AG10803 (cell line): Measurements from ENCODE around the gene FEM1C.

ENCODE experiments used
- DNase-seq: peaks from one replicate; pipeline ENCODE4 v3.0.0; 2010; ENCODE audit warnings: low read depth
- H3K4me3 ChIP-seq: 2 replicates; pipeline ENCODE4 v1.5.1; 2011; ENCODE audit warnings: mild to moderate bottlenecking, low read length, control low read depth
- CTCF ChIP-seq: conservative IDR thresholded peaks from 2 replicates; pipeline ENCODE4 v1.5.1; 2011; ENCODE audit warnings: mild to moderate bottlenecking, low read length, control low read depth, inconsistent platforms

The FEM1C gene, protein sequence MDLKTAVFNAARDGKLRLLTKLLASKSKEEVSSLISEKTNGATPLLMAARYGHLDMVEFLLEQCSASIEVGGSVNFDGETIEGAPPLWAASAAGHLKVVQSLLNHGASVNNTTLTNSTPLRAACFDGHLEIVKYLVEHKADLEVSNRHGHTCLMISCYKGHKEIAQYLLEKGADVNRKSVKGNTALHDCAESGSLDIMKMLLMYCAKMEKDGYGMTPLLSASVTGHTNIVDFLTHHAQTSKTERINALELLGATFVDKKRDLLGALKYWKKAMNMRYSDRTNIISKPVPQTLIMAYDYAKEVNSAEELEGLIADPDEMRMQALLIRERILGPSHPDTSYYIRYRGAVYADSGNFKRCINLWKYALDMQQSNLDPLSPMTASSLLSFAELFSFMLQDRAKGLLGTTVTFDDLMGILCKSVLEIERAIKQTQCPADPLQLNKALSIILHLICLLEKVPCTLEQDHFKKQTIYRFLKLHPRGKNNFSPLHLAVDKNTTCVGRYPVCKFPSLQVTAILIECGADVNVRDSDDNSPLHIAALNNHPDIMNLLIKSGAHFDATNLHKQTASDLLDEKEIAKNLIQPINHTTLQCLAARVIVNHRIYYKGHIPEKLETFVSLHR

DNA sequence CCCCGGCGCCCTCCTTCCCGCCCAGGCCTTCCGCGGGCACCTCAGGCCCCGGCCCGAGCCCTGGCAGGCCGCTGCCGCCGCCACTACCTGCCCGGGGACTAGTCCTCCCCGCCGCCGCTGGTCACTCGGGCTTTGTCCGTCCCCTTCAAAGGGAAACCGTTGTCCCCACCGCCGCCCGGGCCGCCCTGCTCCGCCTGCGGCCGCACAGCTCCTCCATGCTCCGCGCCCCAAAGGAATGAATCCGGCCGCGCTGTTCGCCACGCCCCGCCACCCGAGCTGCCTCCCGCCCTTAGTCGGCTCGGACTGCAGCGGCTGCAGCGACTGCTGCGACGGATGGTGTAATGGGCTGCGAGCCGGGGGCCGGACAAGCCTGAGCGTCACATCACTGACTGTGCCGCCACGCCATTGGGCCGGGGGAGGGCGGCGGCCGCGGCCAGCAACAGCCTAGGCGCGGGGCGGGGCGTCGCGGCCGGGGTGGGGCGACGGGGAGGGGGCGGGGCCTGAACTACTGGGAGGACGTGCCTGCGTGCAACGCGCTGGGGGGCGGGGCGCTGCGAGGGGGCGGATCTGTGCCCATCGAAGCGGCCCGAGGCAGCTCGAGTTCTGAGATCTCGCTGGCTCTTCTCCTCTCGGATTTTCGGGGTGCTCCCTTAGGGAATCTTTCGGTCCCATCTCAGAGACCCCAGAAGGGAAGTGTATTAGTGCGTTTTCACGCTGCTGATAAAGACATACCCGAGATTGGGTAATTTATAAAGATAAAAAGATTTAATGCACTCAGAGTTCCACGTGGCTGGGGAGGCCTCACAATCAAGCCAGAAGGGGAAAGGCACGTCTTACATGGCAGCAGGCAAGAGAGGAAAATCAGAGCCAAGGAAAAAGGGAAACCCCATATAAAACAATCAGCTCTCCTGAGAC, at the start of gene FEM1C:
FEM1C (minus strand) TSS at position 340 of the 915 bp plus-strand sequence. CDS start 1,282 bp downstream, outside the sequence.
- no peak for TF ChIP-seq CTCF
- peak within 1 kb of the TSS; percentile 80 for H3K4me3 ChIP-seq
- peak; percentile 98 for DNase-seq

DNA sequence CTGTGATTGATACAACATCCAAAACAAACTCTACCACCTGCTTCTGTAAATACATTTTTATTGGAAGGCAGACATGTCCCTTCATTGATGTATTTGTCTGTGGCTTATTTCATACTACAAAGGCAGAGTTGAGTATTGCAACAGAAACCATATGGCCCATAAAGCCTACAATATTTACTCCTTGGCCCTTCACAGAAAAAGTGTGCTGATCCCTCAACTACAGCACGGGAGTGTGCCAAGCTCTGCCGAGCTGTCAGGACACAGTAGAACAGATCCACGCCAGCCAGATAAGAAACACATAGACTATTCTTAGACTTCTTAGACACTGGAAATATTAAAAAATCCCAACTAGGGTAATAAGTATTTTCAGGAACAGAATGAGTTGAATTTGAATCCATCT, 44.5 kb upstream of the FEM1C start:
- no peak for DNase-seq
- no peak for TF ChIP-seq CTCF

DNA sequence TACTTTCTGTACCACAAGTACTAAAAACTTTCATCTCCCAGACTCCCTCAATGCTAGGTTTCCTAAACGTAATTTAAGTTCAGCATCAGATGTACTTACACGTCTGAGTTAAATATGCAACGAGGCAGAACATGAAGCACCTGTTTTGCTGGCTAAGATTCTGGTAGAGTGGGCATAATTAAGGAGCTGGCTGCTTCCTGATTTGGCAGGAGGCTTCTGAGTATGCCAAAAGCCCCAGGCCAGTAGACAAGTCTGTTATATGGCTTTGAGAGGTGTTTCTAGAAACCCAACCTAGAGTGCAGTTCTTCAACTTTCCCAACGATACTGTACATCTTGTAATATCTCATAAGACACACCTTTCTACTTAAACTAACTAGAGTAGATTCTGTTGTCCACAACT, 44.1 kb upstream of the FEM1C start:
- TF ChIP-seq CTCF = no peak
- no peak for DNase-seq
- no peak overlapping the region for H3K4me3 ChIP-seq

More for the DNA sequence above, 44.5 kb upstream of the FEM1C start:
- H3K4me3 ChIP-seq = no peak overlapping the region

- TF ChIP-seq CTCF = peak; percentile 58
- no peak overlapping the region for H3K4me3 ChIP-seq
- peak; percentile 56 for DNase-seq
Measured at GRCh38 chr5:115586525-115587146, 42.1 kb upstream of the FEM1C start.

DNA sequence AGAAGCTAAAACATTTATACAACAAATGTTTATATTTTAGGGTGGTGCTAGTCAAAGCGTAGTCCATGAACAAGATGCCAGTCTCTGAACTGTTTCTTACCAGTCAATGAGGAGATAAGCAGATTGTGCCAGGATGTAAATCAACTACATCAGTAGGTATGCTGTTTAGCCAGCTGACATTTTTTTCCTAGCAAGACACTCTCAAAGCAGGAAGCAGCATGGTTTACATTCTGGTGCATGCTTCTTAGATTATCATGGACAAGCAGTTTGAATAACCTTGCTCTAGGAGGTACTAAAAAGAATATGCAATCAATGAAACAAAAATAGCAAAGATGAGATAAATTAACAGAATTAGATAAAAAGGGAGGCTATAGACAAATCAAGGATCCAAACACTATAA, 40.7 kb upstream of the FEM1C start:
- TF ChIP-seq CTCF = no peak
- no peak for DNase-seq

DNA sequence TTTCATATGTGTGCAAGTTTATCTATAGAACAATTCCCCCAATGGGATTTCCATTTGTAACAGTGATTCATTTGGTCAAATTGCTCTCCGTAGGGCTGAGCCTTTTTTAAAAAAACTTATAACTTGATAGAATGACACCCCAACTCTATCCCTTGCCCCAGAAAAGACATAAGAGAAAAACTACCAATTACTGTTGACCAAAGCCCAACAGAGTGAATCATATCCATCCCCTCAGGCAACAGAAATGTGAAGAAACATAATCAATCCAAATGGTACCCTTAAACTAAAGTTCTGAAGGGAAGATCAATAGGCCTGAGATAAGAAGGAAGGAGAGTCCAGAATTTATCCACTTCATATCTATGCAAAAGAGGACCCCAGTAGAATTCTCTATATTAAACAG, 39.9 kb upstream of the FEM1C start:
- no peak for DNase-seq
- H3K4me3 ChIP-seq = no peak overlapping the region
- no peak for TF ChIP-seq CTCF

More for the DNA sequence above, 40.7 kb upstream of the FEM1C start:
- H3K4me3 ChIP-seq = no peak overlapping the region
